Hepatocyte (in vitro differentiated cells): Measurements from ENCODE around the gene COG7. TPM values are rescaled to one million over a fixed set of nuclear protein-coding genes. Genes with fewer than 3 reads are reported as not detected.

ENCODE experiments used
- DNase-seq: peaks from one replicate; pipeline ENCODE4 v3.0.0-alpha.2; 2016; ENCODE audit warnings: low spot score
- H2AFZ ChIP-seq: fragments of 200-600 bp; sonication (generic); 2 replicates; pipeline ENCODE4 v1.6.0; 2016; ENCODE audit warnings: antibody characterized with exemption, mild to moderate bottlenecking
- H3K27ac ChIP-seq: fragments of 200-600 bp; sonication (generic); 2 replicates; pipeline ENCODE4 v1.5.1; 2016; ENCODE audit warnings: mild to moderate bottlenecking
- H3K27me3 ChIP-seq: fragments of 200-600 bp; sonication (generic); 2 replicates; pipeline ENCODE4 v1.6.1; 2016
- H3K36me3 ChIP-seq: fragments of 200-600 bp; sonication (generic); replicated peaks from 2 replicates; pipeline ENCODE4 v1.5.1; 2016; ENCODE audit warnings: low read depth; ENCODE audit not compliant: insufficient read depth
- H3K4me1 ChIP-seq: fragments of 200-600 bp; sonication (generic); 2 replicates; pipeline ENCODE4 v1.5.1; 2016; ENCODE audit warnings: mild to moderate bottlenecking, moderate library complexity; ENCODE audit not compliant: insufficient read depth
- H3K4me2 ChIP-seq: fragments of 200-600 bp; sonication (generic); 2 replicates; pipeline ENCODE4 v1.6.0; 2016
- H3K4me3 ChIP-seq: fragments of 200-600 bp; sonication (generic); 2 replicates; pipeline ENCODE4 v1.5.1; 2016; ENCODE audit warnings: mild to moderate bottlenecking
- H3K79me2 ChIP-seq: fragments of 200-600 bp; sonication (generic); 2 replicates; pipeline ENCODE4 v1.6.0; 2017; ENCODE audit warnings: mild to moderate bottlenecking
- H3K9me2 ChIP-seq: fragments of 200-600 bp; sonication (generic); replicated peaks from 2 replicates; pipeline ENCODE4 v1.6.0; 2017; ENCODE audit warnings: mild to moderate bottlenecking; ENCODE audit not compliant: insufficient read depth
- H3K9me3 ChIP-seq: fragments of 200-600 bp; sonication (generic); 2 replicates; pipeline ENCODE4 v1.5.1; 2016; ENCODE audit warnings: low read depth, mild to moderate bottlenecking
- H4K20me1 ChIP-seq: fragments of 200-600 bp; sonication (generic); 2 replicates; pipeline ENCODE4 v1.6.0; 2016; ENCODE audit warnings: mild to moderate bottlenecking; ENCODE audit not compliant: insufficient read depth, poor library complexity, severe bottlenecking
- EZH2 ChIP-seq: fragments of 200-600 bp; sonication (generic); IDR thresholded peaks from 2 replicates; pipeline ENCODE4 v1.6.1; 2016; ENCODE audit warnings: antibody characterized with exemption, mild to moderate bottlenecking, borderline replicate concordance
- EZH2phosphoT487 ChIP-seq: fragments of 200-600 bp; sonication (generic); IDR thresholded peaks from one replicate; pipeline ENCODE4 v1.6.1; 2018; ENCODE audit warnings: antibody characterized with exemption, mild to moderate bottlenecking, low read depth, moderate library complexity; ENCODE audit not compliant: unreplicated experiment, severe bottlenecking
- WGBS: methylation state at CpG from one replicate; pipeline ENCODE4 v1.1.6; 2016; ENCODE audit warnings: low lambda C conversion rate; ENCODE audit errors: missing lambda C conversion rate; 5-methylcytosine and 5-hydroxymethylcytosine counted together
- polyA plus RNA-seq: library from polyadenylated mRNA; unstranded; fragments of >200 nt; fragmentation: Nextera tagmentation; extraction: Ambion mirVana; gene quantifications from 2 replicates; pipeline ENCODE4 v1.2.1, GENCODE V29; 2016
- total RNA-seq: library from RNA; depleted of rRNA; stranded (reverse); fragments of >200 nt; gene quantifications from 2 replicates; pipeline ENCODE4 v1.2.3, GENCODE V29; 2014
- TF ChIP-seq, protein P1 (sequence below): fragments of 200-600 bp; sonication (generic); IDR thresholded peaks from 2 replicates; pipeline ENCODE4 v1.5.1; 2016; ENCODE audit warnings: antibody characterized with exemption, mild to moderate bottlenecking; ENCODE audit not compliant: poor library complexity

COG7 gene
- total and polyA plus RNA-seq, 2 experiments from 2014 or later, result 13.5 to 15.4 TPM

DNA sequence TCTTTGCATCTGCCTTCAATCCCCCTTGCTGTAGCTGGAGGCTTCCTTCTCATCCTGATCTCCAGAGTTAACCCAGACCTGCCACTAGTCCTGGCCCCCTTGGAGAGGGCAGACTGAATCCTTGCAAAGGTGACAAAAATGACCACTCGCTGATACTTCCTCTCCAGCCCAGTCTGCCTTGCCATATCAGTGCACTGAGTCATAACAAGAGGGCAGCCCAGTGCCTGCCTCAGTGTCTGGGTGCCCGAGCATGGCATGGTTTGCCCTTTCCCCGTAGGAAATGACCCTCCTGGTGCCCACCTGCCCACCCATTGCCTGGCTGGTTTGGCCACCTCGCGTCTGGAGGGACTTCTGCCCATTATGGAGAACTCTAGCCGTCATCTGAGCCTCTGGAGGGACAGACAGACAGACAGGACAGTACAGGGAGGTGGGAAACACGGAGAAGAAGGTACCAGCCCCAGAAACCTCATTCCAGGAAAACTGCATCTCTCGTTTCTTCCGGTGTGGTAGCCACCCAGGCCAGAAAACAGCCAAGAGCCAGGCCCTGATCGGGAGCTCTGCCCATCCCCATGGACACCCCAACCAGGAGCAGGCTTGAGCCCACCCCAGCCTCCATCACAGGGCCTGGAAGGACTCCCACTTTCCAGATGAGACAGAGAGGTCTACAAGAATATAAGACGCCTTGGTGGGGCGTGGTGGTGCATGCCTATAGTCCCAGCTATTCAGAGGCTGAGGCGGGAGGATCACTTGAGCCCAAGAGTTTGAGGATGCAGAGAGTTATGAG lies 79.4 kb downstream of the COG7 start:
- Histone ChIP-seq H3K9me3 (no peaks in the 10 kb centered on the region), H3K9me2 (no peaks in the 10 kb centered on the region), H3K4me3 (no peak overlapping the region), H3K4me1 (no peaks in the 10 kb centered on the region), H3K79me2 (no peaks in the 10 kb centered on the region), H3K27ac (no peak overlapping the region), H2AFZ (no peak overlapping the region), H3K4me2 (no peak overlapping the region), H4K20me1 (no peaks in the 10 kb centered on the region), H3K27me3 (peaks cover 9% of the 10 kb centered on the region), H3K36me3 (no peaks in the 10 kb centered on the region)
- no peak for DNase-seq
- 88% methylated on average over 13 of the region's 13 CpGs for WGBS
- TF ChIP-seq EZH2 (no peak), EZH2phosphoT487 (no peak)
- TF ChIP-seq, protein P1, sequence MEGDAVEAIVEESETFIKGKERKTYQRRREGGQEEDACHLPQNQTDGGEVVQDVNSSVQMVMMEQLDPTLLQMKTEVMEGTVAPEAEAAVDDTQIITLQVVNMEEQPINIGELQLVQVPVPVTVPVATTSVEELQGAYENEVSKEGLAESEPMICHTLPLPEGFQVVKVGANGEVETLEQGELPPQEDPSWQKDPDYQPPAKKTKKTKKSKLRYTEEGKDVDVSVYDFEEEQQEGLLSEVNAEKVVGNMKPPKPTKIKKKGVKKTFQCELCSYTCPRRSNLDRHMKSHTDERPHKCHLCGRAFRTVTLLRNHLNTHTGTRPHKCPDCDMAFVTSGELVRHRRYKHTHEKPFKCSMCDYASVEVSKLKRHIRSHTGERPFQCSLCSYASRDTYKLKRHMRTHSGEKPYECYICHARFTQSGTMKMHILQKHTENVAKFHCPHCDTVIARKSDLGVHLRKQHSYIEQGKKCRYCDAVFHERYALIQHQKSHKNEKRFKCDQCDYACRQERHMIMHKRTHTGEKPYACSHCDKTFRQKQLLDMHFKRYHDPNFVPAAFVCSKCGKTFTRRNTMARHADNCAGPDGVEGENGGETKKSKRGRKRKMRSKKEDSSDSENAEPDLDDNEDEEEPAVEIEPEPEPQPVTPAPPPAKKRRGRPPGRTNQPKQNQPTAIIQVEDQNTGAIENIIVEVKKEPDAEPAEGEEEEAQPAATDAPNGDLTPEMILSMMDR, result no peak

DNA sequence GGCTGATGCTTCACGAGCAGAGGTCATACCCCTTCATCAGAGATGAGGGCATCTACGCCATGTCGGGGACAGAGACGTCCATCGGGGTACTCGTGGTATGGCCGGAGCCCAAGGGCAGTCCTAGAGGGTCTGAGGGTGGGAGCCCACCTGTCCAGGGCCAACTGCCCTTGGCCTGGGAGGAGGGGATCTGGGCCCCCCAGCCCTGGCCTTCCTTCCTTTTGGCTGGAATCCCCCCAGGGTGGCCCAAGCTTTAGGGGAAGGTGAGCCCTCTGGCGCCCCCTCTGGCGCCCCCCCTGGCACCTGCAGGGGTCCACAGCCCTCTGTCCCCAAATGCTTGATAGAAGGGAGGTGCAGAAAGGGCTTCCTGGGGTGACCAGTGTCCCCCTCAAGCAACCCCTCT lies 81.6 kb downstream of the COG7 start:
- no peaks in the 10 kb centered on the region for H3K9me2 ChIP-seq
- H3K36me3 ChIP-seq, result no peaks in the 10 kb centered on the region
- no peaks in the 10 kb centered on the region for H4K20me1 ChIP-seq
- no peaks in the 10 kb centered on the region for H3K9me3 ChIP-seq
- DNase-seq, result no peak
- H3K4me1 ChIP-seq, result no peaks in the 10 kb centered on the region
- no peak overlapping the region for H2AFZ ChIP-seq
- H3K4me3 ChIP-seq, result no peak overlapping the region
- 87% methylated on average over 8 of the region's 9 CpGs for WGBS
- TF ChIP-seq EZH2phosphoT487, result no peak
- no peak for TF ChIP-seq EZH2
- TF ChIP-seq, protein P1, result no peak
- peaks cover 9% of the 10 kb centered on the region for H3K27me3 ChIP-seq
- no peak overlapping the region for H3K27ac ChIP-seq
- no peak overlapping the region for H3K4me2 ChIP-seq
- H3K79me2 ChIP-seq, result no peaks in the 10 kb centered on the region

DNA sequence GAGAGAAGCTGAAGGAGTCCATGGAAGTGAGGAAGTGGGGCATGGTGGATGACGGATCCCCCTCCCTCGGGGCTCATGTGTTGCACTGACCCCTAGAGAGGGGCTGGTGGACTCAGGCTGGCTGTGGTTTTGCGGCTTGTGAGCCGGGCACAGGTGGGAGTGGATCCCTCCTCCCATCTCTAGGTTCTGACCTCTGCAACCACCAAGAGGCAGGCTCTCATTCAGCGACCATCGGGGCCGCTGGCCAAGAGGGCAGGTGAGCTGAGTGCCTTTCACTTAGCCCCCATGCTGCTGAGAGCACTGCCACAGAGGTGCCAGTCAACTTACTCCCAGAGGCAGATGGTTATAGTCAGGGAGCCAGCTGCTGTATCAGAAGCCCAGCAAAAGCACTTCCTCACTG lies 83.6 kb downstream of the COG7 start:
- H3K79me2 ChIP-seq, result no peaks in the 10 kb centered on the region
- TF ChIP-seq, protein P1, result no peak
- TF ChIP-seq EZH2phosphoT487 (no peak), EZH2 (no peak)
- DNase-seq, result no peak
- 79% methylated on average over 7 of the region's 7 CpGs for WGBS
- no peaks in the 10 kb centered on the region for H3K36me3 ChIP-seq
- H3K27ac ChIP-seq, result no peak overlapping the region
- H3K9me2 ChIP-seq, result no peaks in the 10 kb centered on the region
- H3K9me3 ChIP-seq, result no peaks in the 10 kb centered on the region
- no peak overlapping the region for H3K4me3 ChIP-seq
- peaks cover 9% of the 10 kb centered on the region for H3K27me3 ChIP-seq
- no peak overlapping the region for H2AFZ ChIP-seq
- H3K4me2 ChIP-seq, result no peak overlapping the region
- no peaks in the 10 kb centered on the region for H4K20me1 ChIP-seq
- H3K4me1 ChIP-seq, result no peaks in the 10 kb centered on the region

DNA sequence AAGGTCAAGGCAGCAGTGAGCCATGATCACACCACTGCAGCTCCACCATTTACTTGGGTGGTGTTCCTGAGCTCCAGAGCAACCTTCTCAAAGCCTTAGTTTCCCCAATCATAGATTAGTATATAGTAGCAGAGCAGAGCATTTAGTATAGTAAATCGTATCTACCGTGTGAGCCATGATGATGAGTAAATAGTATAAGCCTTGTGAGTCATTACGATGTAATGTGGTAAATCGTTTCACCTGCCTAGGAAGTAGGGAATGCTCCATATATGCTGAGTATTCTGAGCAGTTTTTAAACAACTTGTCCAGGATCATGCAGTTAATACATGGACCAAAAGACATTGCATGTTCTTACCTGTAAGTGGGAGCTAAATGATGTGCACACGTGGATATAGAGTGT lies 84.5 kb downstream of the COG7 start:
- Histone ChIP-seq H3K36me3 (no peaks in the 10 kb centered on the region), H3K27ac (no peak overlapping the region), H4K20me1 (no peaks in the 10 kb centered on the region), H3K4me3 (no peak overlapping the region), H3K4me2 (no peak overlapping the region), H3K4me1 (no peaks in the 10 kb centered on the region), H3K79me2 (no peaks in the 10 kb centered on the region), H2AFZ (no peak overlapping the region), H3K27me3 (peaks cover 9% of the 10 kb centered on the region), H3K9me2 (no peaks in the 10 kb centered on the region), H3K9me3 (no peaks in the 10 kb centered on the region)
- DNase-seq, result no peak
- 73% methylated on average over 5 of the region's 5 CpGs for WGBS
- TF ChIP-seq, protein P1, result no peak
- no peak for TF ChIP-seq EZH2
- TF ChIP-seq EZH2phosphoT487, result no peak
